Kasumi-1 (cell line): Measurements from ENCODE around the gene MATN1.
"Not testable (repeated sequence)": the region's sequence is repeated elsewhere in the genome, so short reads cannot be mapped to it uniquely, and the experiment has no call there.

Experiments
- DNase-seq, 2 experiments: peaks; one replicate each; lab custom pipeline; 2025; lab: John Stamatoyannopoulos, UW

MATN1 gene

GRCh38 chr1:30723331-30723755, at the start of gene MATN1:
MATN1 (minus strand) TSS chr1:30723585; CDS start chr1:30723551, 34 bp downstream.
- DNase-seq = no peak

- no peak for DNase-seq
These were observed 47.6 kb upstream of the MATN1 start for GRCh38 chr1:30771005-30771404.

GRCh38 chr1:30770150-30770549, 46.8 kb upstream of the MATN1 start:
- no peak for DNase-seq

- no peak for DNase-seq
These were observed 45.7 kb upstream of the MATN1 start for GRCh38 chr1:30768830-30769718.

GRCh38 chr1:30768159-30768829, 44.9 kb upstream of the MATN1 start:
- no peak for DNase-seq

- not testable (repeated sequence) for DNase-seq
These were observed 43.6 kb upstream of the MATN1 start for GRCh38 chr1:30766948-30767347.

GRCh38 chr1:30765556-30766434, 42.4 kb upstream of the MATN1 start:
- no peak for DNase-seq

GRCh38 chr1:30764939-30765555, 41.7 kb upstream of the MATN1 start:
- DNase-seq = no peak

- no peak for DNase-seq
These were observed 41.0 kb upstream of the MATN1 start for GRCh38 chr1:30764396-30764795.

GRCh38 chr1:30763651-30764248, 40.4 kb upstream of the MATN1 start:
- DNase-seq = no peak

GRCh38 chr1:30762930-30763650, 39.7 kb upstream of the MATN1 start:
- no peak for DNase-seq

GRCh38 chr1:30762152-30762929, 39.0 kb upstream of the MATN1 start:
- DNase-seq = no peak

- DNase-seq = peak in 1 of 2 experiments; percentile 13
These were observed 38.2 kb upstream of the MATN1 start for GRCh38 chr1:30761381-30762151.

GRCh38 chr1:30760596-30761324, 37.4 kb upstream of the MATN1 start:
- peak; percentile 45 to 65 for DNase-seq

GRCh38 chr1:30759718-30760281, 36.4 kb upstream of the MATN1 start:
- DNase-seq = no peak

- DNase-seq = peak; percentile 39 to 40
These were observed 35.5 kb upstream of the MATN1 start for GRCh38 chr1:30758785-30759380.

GRCh38 chr1:30758121-30758688, 34.8 kb upstream of the MATN1 start:
- DNase-seq = no peak
